H1 (cell line): ENCODE results near the gene LYPD3. TPM values are rescaled to one million over a fixed set of nuclear protein-coding genes. Genes with fewer than 3 reads are reported as not detected.

ENCODE experiments used
- BCL11A ChIP-seq, 2 experiments: IDR thresholded peaks; one replicate each; pipeline ENCODE4 v1.6.1; 2011; ENCODE audit warnings: low read depth in 2 of 2, low read length in 2 of 2, mild to moderate bottlenecking in 2 of 2
- CBX8 ChIP-seq: fragments of 300-800, 300-1000 bp; sonication (generic); IDR thresholded peaks from 2 replicates; pipeline ENCODE4 v1.7.1; 2016; ENCODE audit warnings: low read depth, low read length, borderline replicate concordance
- KDM5A ChIP-seq: fragments of 200-600 bp; IDR thresholded peaks from 2 replicates; pipeline ENCODE4 v1.7.1; 2012; ENCODE audit warnings: mild to moderate bottlenecking, low read length, inconsistent platforms, mixed read lengths
- SRF ChIP-seq: IDR thresholded peaks from 2 replicates; pipeline ENCODE4 v1.6.1; 2011; ENCODE audit warnings: mild to moderate bottlenecking, low read depth, low read length, moderate library complexity
- polyA plus RNA-seq, 7 experiments: library from polyadenylated mRNA; depleted of rRNA in 3 of 7; stranded (reverse) in 5 of 7; unstranded in 2 of 7; fragments of >200 nt in 5 of 7; fragments of 200-250 nt in 2 of 7; gene quantifications; 1 replicate in 5 of 7; 2 replicates in 1 of 7; 4 replicates in 1 of 7; pipeline versions ENCODE4 v1.2.1 to v1.2.3, GENCODE V29; 2011 to 2013; ENCODE audit warnings: missing spikeins in 2 of 7, mixed read lengths in 2 of 7
- total RNA-seq: library from RNA; stranded (reverse); fragmentation: NEBNext Ultra II Directional; extraction: Animal tissue kit (Norgen Biotek cat#: 25700); gene quantifications from 2 replicates; pipeline ENCODE4 v1.2.1, GENCODE V29; 2021
- TF ChIP-seq, protein P1 (sequence below): fragments of 300-600 bp; sonication (generic); IDR thresholded peaks from 2 replicates; pipeline ENCODE4 v1.7.1; 2012; ENCODE audit warnings: low read length, moderate library complexity, mild to moderate bottlenecking, inconsistent platforms; ENCODE audit not compliant: insufficient replicate concordance

The LYPD3 gene
- total and polyA plus RNA-seq, 2 of the 8 experiments (the other 6 are each of a cell fraction or from before 2014, with no cell fraction given) = 4.1 to 16.4 TPM

DNA sequence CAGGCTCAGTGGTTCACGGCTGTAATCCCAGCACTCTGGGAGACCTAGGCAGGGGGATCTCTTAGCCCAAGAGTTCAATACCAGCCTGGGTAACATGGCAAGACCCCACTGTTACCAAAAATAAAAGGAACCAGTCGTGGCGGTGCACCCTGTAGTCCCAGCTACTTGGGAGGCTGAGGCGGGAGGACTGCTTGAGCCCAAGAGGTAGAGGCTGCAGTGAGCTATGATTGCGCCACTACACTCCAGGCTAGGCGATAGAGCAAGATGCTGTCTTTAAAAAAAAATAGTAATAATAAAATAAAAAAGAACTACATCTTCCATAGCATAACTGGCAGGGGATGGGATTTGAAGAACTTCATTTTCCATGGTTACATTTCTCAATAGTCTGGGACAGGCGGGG, 3.0 kb downstream of the LYPD3 start (continued):
- TF ChIP-seq, protein P1, sequence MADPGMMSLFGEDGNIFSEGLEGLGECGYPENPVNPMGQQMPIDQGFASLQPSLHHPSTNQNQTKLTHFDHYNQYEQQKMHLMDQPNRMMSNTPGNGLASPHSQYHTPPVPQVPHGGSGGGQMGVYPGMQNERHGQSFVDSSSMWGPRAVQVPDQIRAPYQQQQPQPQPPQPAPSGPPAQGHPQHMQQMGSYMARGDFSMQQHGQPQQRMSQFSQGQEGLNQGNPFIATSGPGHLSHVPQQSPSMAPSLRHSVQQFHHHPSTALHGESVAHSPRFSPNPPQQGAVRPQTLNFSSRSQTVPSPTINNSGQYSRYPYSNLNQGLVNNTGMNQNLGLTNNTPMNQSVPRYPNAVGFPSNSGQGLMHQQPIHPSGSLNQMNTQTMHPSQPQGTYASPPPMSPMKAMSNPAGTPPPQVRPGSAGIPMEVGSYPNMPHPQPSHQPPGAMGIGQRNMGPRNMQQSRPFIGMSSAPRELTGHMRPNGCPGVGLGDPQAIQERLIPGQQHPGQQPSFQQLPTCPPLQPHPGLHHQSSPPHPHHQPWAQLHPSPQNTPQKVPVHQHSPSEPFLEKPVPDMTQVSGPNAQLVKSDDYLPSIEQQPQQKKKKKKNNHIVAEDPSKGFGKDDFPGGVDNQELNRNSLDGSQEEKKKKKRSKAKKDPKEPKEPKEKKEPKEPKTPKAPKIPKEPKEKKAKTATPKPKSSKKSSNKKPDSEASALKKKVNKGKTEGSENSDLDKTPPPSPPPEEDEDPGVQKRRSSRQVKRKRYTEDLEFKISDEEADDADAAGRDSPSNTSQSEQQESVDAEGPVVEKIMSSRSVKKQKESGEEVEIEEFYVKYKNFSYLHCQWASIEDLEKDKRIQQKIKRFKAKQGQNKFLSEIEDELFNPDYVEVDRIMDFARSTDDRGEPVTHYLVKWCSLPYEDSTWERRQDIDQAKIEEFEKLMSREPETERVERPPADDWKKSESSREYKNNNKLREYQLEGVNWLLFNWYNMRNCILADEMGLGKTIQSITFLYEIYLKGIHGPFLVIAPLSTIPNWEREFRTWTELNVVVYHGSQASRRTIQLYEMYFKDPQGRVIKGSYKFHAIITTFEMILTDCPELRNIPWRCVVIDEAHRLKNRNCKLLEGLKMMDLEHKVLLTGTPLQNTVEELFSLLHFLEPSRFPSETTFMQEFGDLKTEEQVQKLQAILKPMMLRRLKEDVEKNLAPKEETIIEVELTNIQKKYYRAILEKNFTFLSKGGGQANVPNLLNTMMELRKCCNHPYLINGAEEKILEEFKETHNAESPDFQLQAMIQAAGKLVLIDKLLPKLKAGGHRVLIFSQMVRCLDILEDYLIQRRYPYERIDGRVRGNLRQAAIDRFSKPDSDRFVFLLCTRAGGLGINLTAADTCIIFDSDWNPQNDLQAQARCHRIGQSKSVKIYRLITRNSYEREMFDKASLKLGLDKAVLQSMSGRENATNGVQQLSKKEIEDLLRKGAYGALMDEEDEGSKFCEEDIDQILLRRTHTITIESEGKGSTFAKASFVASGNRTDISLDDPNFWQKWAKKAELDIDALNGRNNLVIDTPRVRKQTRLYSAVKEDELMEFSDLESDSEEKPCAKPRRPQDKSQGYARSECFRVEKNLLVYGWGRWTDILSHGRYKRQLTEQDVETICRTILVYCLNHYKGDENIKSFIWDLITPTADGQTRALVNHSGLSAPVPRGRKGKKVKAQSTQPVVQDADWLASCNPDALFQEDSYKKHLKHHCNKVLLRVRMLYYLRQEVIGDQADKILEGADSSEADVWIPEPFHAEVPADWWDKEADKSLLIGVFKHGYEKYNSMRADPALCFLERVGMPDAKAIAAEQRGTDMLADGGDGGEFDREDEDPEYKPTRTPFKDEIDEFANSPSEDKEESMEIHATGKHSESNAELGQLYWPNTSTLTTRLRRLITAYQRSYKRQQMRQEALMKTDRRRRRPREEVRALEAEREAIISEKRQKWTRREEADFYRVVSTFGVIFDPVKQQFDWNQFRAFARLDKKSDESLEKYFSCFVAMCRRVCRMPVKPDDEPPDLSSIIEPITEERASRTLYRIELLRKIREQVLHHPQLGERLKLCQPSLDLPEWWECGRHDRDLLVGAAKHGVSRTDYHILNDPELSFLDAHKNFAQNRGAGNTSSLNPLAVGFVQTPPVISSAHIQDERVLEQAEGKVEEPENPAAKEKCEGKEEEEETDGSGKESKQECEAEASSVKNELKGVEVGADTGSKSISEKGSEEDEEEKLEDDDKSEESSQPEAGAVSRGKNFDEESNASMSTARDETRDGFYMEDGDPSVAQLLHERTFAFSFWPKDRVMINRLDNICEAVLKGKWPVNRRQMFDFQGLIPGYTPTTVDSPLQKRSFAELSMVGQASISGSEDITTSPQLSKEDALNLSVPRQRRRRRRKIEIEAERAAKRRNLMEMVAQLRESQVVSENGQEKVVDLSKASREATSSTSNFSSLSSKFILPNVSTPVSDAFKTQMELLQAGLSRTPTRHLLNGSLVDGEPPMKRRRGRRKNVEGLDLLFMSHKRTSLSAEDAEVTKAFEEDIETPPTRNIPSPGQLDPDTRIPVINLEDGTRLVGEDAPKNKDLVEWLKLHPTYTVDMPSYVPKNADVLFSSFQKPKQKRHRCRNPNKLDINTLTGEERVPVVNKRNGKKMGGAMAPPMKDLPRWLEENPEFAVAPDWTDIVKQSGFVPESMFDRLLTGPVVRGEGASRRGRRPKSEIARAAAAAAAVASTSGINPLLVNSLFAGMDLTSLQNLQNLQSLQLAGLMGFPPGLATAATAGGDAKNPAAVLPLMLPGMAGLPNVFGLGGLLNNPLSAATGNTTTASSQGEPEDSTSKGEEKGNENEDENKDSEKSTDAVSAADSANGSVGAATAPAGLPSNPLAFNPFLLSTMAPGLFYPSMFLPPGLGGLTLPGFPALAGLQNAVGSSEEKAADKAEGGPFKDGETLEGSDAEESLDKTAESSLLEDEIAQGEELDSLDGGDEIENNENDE = no peak
- no peak for TF ChIP-seq CBX8
- no peak for TF ChIP-seq KDM5A
- no peak for TF ChIP-seq SRF
- TF ChIP-seq BCL11A (IDR thresholded peaks at IDR 0.05; ENCODE audit: low read depth in 2 of 2, low read length in 2 of 2) = no peak
